Measurements from ENCODE around the gene ATAD3B.

DNA sequence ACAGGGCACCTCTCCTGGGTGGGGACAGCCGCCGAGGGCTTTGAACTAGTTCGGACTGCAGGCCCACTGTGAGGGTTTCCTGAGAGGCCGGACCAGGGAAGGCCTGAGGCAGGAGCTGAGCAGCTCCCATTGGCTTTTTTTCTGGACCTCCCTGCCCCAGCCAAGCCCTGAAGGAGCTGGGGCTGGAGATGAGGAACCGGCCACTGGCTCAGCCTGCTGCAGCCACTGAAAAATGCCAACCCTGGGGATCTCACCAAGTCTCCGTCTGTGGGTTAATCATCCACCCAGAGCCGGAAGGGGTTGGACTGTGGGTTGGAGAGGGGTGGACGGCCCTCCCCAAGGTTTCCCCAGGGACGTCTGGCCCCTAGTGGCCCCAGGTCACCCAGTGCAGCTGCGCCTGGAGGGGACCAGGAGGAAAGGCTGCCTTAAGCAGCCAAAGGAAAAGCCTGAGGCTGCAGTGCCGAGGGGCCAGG is 33.6 kb upstream of the ATAD3B start:
- TF ChIP-seq EZH2 (IDR thresholded peaks at IDR 0.05; ENCODE audit: borderline replicate concordance, low read depth, low read length, severe bottlenecking) (no peak), POLR2AphosphoS5 (IDR thresholded peaks at IDR 0.05; ENCODE audit: insufficient read depth, low read depth, low read length) (no peak), MYC (IDR thresholded peaks at IDR 0.05; ENCODE audit: low read depth, low read length) (no peak), JUN (IDR thresholded peaks at IDR 0.05; ENCODE audit: borderline replicate concordance, insufficient read depth, insufficient read length, low read depth) (no peak), POLR2A (IDR thresholded peaks at IDR 0.05; ENCODE audit: low read depth, low read length) (no peak), GATA2 (IDR thresholded peaks at IDR 0.05; ENCODE audit: insufficient read depth, insufficient read length, low read depth, low read length) (no peak)
- TF ChIP-seq, protein P1, sequence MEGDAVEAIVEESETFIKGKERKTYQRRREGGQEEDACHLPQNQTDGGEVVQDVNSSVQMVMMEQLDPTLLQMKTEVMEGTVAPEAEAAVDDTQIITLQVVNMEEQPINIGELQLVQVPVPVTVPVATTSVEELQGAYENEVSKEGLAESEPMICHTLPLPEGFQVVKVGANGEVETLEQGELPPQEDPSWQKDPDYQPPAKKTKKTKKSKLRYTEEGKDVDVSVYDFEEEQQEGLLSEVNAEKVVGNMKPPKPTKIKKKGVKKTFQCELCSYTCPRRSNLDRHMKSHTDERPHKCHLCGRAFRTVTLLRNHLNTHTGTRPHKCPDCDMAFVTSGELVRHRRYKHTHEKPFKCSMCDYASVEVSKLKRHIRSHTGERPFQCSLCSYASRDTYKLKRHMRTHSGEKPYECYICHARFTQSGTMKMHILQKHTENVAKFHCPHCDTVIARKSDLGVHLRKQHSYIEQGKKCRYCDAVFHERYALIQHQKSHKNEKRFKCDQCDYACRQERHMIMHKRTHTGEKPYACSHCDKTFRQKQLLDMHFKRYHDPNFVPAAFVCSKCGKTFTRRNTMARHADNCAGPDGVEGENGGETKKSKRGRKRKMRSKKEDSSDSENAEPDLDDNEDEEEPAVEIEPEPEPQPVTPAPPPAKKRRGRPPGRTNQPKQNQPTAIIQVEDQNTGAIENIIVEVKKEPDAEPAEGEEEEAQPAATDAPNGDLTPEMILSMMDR (IDR thresholded peaks at IDR 0.05; ENCODE audit: extremely low read depth in 1 of 2, insufficient read depth in 1 of 2, low read depth in 1 of 2, low read length in 2 of 2): no peak
